Neural progenitor cell (in vitro differentiated cells): Measurements from ENCODE around the gene CD96. TPM values are rescaled to one million over a fixed set of nuclear protein-coding genes. Genes with fewer than 3 reads are reported as not detected.

ENCODE experiments used
- DNase-seq: peaks from one replicate; pipeline ENCODE4 v3.0.0-alpha.2; 2016; ENCODE audit warnings: low spot score
- H2AFZ ChIP-seq: fragments of 200-600 bp; sonication (generic); replicated peaks from 2 replicates; pipeline ENCODE4 v1.6.1; 2016; ENCODE audit warnings: antibody characterized with exemption
- H3F3A ChIP-seq: fragments of 200-600 bp; sonication (generic); 2 replicates; pipeline ENCODE4 v1.6.1; 2016; ENCODE audit warnings: antibody characterized with exemption, low read depth
- H3K27ac ChIP-seq: fragments of 200-600 bp; sonication (generic); 2 replicates; pipeline ENCODE4 v1.5.1; 2016; ENCODE audit warnings: mild to moderate bottlenecking
- H3K27me3 ChIP-seq: fragments of 200-600 bp; sonication (generic); 2 replicates; pipeline ENCODE4 v1.6.1; 2016; ENCODE audit warnings: mild to moderate bottlenecking, moderate library complexity
- H3K36me3 ChIP-seq: fragments of 200-600 bp; sonication (generic); 2 replicates; pipeline ENCODE4 v1.5.1; 2016
- H3K4me1 ChIP-seq: fragments of 200-600 bp; sonication (generic); 2 replicates; pipeline ENCODE4 v1.6.1; 2016; ENCODE audit warnings: mixed run types
- H3K4me2 ChIP-seq: fragments of 200-600 bp; sonication (generic); 2 replicates; pipeline ENCODE4 v1.6.1; 2016
- H3K4me3 ChIP-seq: fragments of 200-600 bp; sonication (generic); 2 replicates; pipeline ENCODE4 v1.5.1; 2016
- H3K79me2 ChIP-seq: fragments of 200-600 bp; sonication (generic); 2 replicates; pipeline ENCODE4 v1.6.1; 2016; ENCODE audit warnings: low read depth
- H3K9ac ChIP-seq: fragments of 200-600 bp; sonication (generic); 2 replicates; pipeline ENCODE4 v1.6.1; 2016
- H3K9me3 ChIP-seq: fragments of 200-600 bp; sonication (generic); 2 replicates; pipeline ENCODE4 v1.5.1; 2016; ENCODE audit warnings: low read depth
- H4K20me1 ChIP-seq: fragments of 200-600 bp; sonication (generic); 2 replicates; pipeline ENCODE4 v1.6.1; 2016; ENCODE audit warnings: low read depth
- H3K27ac Mint-ChIP-seq: 3 replicates; pipeline ENCODE4 v1.8.0; 2021; ENCODE audit warnings: mixed read lengths
- H3K27me3 Mint-ChIP-seq: 2 replicates; pipeline ENCODE4 v1.8.0; 2022; ENCODE audit warnings: low read depth, mild to moderate bottlenecking, inconsistent platforms, moderate library complexity, mixed read lengths; ENCODE audit not compliant: insufficient read depth
- H3K36me3 Mint-ChIP-seq: 3 replicates; pipeline ENCODE4 v1.8.0; 2021; ENCODE audit warnings: mixed read lengths
- H3K4me1 Mint-ChIP-seq: 3 replicates; pipeline ENCODE4 v1.8.0; 2021; ENCODE audit warnings: mixed read lengths
- H3K4me3 Mint-ChIP-seq: 3 replicates; pipeline ENCODE4 v1.8.0; 2021; ENCODE audit warnings: mild to moderate bottlenecking, moderate library complexity, mixed read lengths
- H3K9me3 Mint-ChIP-seq: 3 replicates; pipeline ENCODE4 v1.8.0; 2020; ENCODE audit warnings: mixed read lengths
- CTCF ChIP-seq: fragments of 200-600 bp; sonication (generic); IDR thresholded peaks from 2 replicates; pipeline ENCODE4 v1.5.1; 2017; ENCODE audit warnings: antibody characterized with exemption, mild to moderate bottlenecking
- EZH2 ChIP-seq: fragments of 200-600 bp; sonication (generic); IDR thresholded peaks from 2 replicates; pipeline ENCODE4 v1.6.1; 2017; ENCODE audit warnings: antibody characterized with exemption, mild to moderate bottlenecking, moderate library complexity
- EZH2phosphoT487 ChIP-seq: fragments of 200-600 bp; sonication (generic); IDR thresholded peaks from 2 replicates; pipeline ENCODE4 v1.6.1; 2017; ENCODE audit warnings: antibody characterized with exemption
- total RNA-seq: library from RNA; depleted of rRNA; stranded (reverse); fragments of >200 nt; gene quantifications from 2 replicates; pipeline ENCODE4 v1.2.3, GENCODE V29; 2015; ENCODE audit warnings: low replicate concordance

Gene CD96
- total RNA-seq, 1 donor from 2014 or later: not detected

GRCh38 chr3:111694471-111694870, 152.5 kb downstream of the CD96 start:
- TF ChIP-seq CTCF (no peak), EZH2phosphoT487 (no peak), EZH2 (no peak)

GRCh38 chr3:111695636-111696117, 153.7 kb downstream of the CD96 start:
- Mint-ChIP-seq H3K4me1 (peaks cover 10% of the 10 kb centered on the region), H3K27ac (no peak overlapping the region), H3K9me3 (no peaks in the 10 kb centered on the region), H3K36me3 (no peaks in the 10 kb centered on the region), H3K4me3 (no peak overlapping the region), H3K27me3 (no peaks in the 10 kb centered on the region)
- no peaks in the 10 kb centered on the region for H3K9me3 ChIP-seq
- no peaks in the 10 kb centered on the region for H3K36me3 ChIP-seq
- H4K20me1 ChIP-seq: peaks cover 7% of the 10 kb centered on the region
- H3K4me1 ChIP-seq: peaks cover 5% of the 10 kb centered on the region
- H3K27me3 ChIP-seq: no peaks in the 10 kb centered on the region
- no peaks in the 10 kb centered on the region for H3F3A ChIP-seq
- H3K4me3 ChIP-seq: no peak overlapping the region
- no peak for DNase-seq
- no peak overlapping the region for H3K9ac ChIP-seq
- no peak overlapping the region for H3K27ac ChIP-seq
- TF ChIP-seq EZH2: no peak
- TF ChIP-seq EZH2phosphoT487: no peak
- TF ChIP-seq CTCF: no peak
- H3K4me2 ChIP-seq: no peak overlapping the region
- no peak overlapping the region for H2AFZ ChIP-seq
- no peaks in the 10 kb centered on the region for H3K79me2 ChIP-seq

More at GRCh38 chr3:111694471-111694870, 152.5 kb downstream of the CD96 start:
- Histone ChIP-seq H3F3A (no peaks in the 10 kb centered on the region), H4K20me1 (peaks cover 10% of the 10 kb centered on the region), H3K4me3 (no peak overlapping the region), H3K9me3 (no peaks in the 10 kb centered on the region), H3K36me3 (no peaks in the 10 kb centered on the region), H3K9ac (no peak overlapping the region), H2AFZ (no peak overlapping the region), H3K27ac (no peak overlapping the region), H3K27me3 (no peaks in the 10 kb centered on the region), H3K4me1 (peaks cover 14% of the 10 kb centered on the region), H3K4me2 (no peak overlapping the region), H3K79me2 (no peaks in the 10 kb centered on the region)
- Mint-ChIP-seq H3K9me3 (no peaks in the 10 kb centered on the region), H3K27me3 (no peaks in the 10 kb centered on the region), H3K36me3 (no peaks in the 10 kb centered on the region), H3K4me3 (no peak overlapping the region), H3K4me1 (peaks cover 17% of the 10 kb centered on the region), H3K27ac (no peak overlapping the region)
- DNase-seq: no peak

GRCh38 chr3:111700054-111700453, 158.1 kb downstream of the CD96 start:
- no peaks in the 10 kb centered on the region for H3K27me3 ChIP-seq
- no peaks in the 10 kb centered on the region for H3K79me2 ChIP-seq
- no peak overlapping the region for H3K9ac ChIP-seq
- H3K9me3 ChIP-seq: no peaks in the 10 kb centered on the region
- H3K36me3 ChIP-seq: no peaks in the 10 kb centered on the region
- Mint-ChIP-seq H3K27me3 (no peaks in the 10 kb centered on the region), H3K4me1 (no peaks in the 10 kb centered on the region), H3K36me3 (no peaks in the 10 kb centered on the region), H3K9me3 (no peaks in the 10 kb centered on the region), H3K4me3 (no peak overlapping the region), H3K27ac (no peak overlapping the region)
- H3K4me2 ChIP-seq: no peak overlapping the region
- no peak for DNase-seq
- no peaks in the 10 kb centered on the region for H3K4me1 ChIP-seq
- no peak overlapping the region for H2AFZ ChIP-seq
- no peak overlapping the region for H3K27ac ChIP-seq
- TF ChIP-seq CTCF (no peak), EZH2phosphoT487 (no peak), EZH2 (no peak)
- H4K20me1 ChIP-seq: peaks cover 5% of the 10 kb centered on the region
- no peak overlapping the region for H3K4me3 ChIP-seq
- H3F3A ChIP-seq: no peaks in the 10 kb centered on the region
